Measurements from ENCODE around the gene EMILIN1. TPM values are rescaled to one million over a fixed set of nuclear protein-coding genes. Genes with fewer than 3 reads are reported as not detected.

EMILIN1 gene
- total RNA-seq, 4 donors from 2014 or later, result 6.8 to 18.2 (median 11.3) TPM

DNA sequence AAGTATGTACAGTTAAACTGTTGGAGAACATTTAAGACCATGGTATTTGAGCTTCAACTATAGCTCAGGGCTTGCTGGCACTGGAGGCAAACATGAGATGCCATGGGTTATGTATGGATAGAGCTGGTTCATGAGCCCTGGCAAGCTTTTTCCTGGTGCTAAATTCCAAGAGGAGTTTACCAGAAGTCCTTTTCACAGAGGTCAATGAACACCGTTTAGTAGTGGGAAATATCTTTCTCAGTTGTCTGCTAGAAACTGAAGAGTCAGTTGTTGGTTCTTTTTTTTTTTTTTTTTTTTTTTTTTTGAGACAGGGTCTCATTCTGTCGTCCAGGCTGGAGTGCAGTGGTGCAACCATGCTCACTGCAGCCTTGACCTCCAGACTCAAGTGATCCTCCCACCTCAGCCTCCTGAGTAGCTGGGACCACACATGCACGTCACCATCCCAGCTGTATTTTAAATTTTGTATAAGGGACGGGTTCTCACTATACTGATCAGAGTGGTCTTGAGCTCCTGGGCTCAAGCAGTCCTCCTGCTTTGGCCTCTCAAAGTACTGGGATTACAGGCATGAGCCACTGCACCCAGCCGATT is 9.5 kb downstream of the EMILIN1 start:
- ATAC-seq (no peak), DNase-seq (no peak)
- Histone ChIP-seq H3K27me3 (no peaks in the 10 kb centered on the region), H3K4me1 (peaks cover 13 to 24% of the 10 kb centered on the region in 2 donors), H3K36me3 (no peaks in the 10 kb centered on the region), H3K4me3 (no peak overlapping the region), H3K9me3 (no peaks in the 10 kb centered on the region), H3K27ac (no peak overlapping the region)
- in situ Hi-C loops (cut with MboI; ENCODE audit: low sequenced_read_pairs in 4 of 4), result loop anchor here (5.0 to 10.0 kb wide), 3 partner anchors 53 to 123 kb away; partner anchors contain the start of genes TMEM214 (in 3 of the 4) and MAPRE3 (in 1 of the 4)
- TF ChIP-seq, protein P1, sequence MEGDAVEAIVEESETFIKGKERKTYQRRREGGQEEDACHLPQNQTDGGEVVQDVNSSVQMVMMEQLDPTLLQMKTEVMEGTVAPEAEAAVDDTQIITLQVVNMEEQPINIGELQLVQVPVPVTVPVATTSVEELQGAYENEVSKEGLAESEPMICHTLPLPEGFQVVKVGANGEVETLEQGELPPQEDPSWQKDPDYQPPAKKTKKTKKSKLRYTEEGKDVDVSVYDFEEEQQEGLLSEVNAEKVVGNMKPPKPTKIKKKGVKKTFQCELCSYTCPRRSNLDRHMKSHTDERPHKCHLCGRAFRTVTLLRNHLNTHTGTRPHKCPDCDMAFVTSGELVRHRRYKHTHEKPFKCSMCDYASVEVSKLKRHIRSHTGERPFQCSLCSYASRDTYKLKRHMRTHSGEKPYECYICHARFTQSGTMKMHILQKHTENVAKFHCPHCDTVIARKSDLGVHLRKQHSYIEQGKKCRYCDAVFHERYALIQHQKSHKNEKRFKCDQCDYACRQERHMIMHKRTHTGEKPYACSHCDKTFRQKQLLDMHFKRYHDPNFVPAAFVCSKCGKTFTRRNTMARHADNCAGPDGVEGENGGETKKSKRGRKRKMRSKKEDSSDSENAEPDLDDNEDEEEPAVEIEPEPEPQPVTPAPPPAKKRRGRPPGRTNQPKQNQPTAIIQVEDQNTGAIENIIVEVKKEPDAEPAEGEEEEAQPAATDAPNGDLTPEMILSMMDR (IDR thresholded peaks at IDR 0.05 in 4 of 5, conservative IDR thresholded peaks at IDR 0.05 in 1 of 5), result no peak
- no peak for TF ChIP-seq POLR2A (IDR thresholded peaks at IDR 0.05)
- intact Hi-C loops (cut with DNase I; ENCODE audit: low total_unique reads), result loop anchor here (5.0 to 10.0 kb wide), 2 partner anchors 56 to 287 kb away; partner anchors contain the start of genes EIF2B4, SNX17 and TMEM214

DNA sequence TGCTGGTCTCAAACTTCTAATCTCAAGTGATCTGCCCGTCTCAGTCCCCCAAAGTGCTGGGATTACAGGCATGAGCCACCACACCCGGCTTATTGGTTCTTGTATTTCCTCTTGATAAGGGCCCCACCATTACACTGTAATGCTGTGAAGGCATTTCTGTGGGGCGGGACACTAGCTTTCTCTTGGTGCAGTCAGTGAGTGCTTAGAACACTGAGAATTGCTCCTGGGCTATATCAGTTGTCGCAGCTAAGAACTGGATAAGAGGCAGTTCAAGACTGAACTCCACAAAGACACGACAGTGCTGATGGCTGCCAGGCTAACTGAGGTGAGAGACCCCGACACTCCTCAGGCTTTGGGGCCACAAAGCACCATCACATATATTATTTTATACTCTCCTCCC is 10.2 kb downstream of the EMILIN1 start:
- no peak overlapping the region for H3K4me3 ChIP-seq
- no peaks in the 10 kb centered on the region for H3K36me3 ChIP-seq
- DNase-seq, result no peak
- in situ Hi-C loops (cut with MboI; ENCODE audit: low sequenced_read_pairs in 4 of 4), result loop anchor here (5.0 to 10.0 kb wide), 3 partner anchors 54 to 124 kb away; partner anchors contain the start of genes TMEM214 (in 3 of the 4) and MAPRE3 (in 1 of the 4)
- no peaks in the 10 kb centered on the region for H3K9me3 ChIP-seq
- H3K27ac ChIP-seq, result no peak overlapping the region
- intact Hi-C loops (cut with DNase I; ENCODE audit: low total_unique reads), result loop anchor here (5.0 to 10.0 kb wide), 2 partner anchors 56 to 286 kb away; partner anchors contain the start of genes EIF2B4, SNX17 and TMEM214
- H3K4me1 ChIP-seq, result peaks cover 13 to 22% of the 10 kb centered on the region in 2 donors
- TF ChIP-seq, protein P1 (IDR thresholded peaks at IDR 0.05 in 4 of 5, conservative IDR thresholded peaks at IDR 0.05 in 1 of 5), result no peak
- TF ChIP-seq POLR2A (IDR thresholded peaks at IDR 0.05), result no peak
- ATAC-seq, result no peak
- no peaks in the 10 kb centered on the region for H3K27me3 ChIP-seq

DNA sequence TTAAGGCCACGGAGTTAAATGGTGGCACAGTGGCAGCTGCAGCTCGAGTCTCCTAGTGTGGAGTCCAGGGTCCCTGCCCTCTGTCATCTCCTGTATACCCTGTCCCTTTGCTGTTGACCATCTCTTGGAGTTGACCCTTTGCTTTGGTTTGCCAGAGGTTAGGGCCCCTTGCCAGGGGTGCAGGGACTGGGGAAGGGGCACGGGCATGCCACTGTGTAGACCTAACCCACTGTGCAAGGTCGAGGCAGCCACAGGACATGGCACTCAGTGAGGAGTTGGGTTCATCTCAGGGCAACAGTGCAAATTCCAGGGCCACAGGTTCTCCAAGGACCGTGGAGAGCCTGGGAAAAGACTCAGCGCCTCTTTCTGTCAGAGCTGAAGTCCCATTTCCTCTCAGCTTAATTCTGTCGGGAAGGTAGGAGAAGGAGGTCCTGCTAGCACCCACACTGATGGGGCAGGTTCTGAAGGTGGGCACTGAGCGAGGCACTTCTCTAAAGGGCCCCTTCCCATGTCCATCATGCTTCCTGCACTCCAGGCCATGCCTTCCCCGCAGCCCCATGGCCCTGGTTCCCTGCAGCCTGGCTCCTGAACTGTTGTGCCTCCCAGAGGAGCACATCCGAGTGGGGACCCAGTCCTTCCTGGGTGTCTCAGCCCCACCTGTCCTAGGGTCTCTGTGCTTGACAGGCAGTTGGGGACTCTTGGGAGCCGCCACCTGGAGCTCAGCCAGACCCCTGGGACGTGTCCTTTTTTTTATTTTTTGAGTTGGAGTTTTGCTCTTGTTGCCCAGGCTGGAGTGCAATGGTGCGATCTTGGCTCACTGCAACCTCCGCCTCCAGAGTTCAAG is 10.9 kb downstream of the EMILIN1 start:
- Histone ChIP-seq H3K36me3 (no peaks in the 10 kb centered on the region), H3K9me3 (no peaks in the 10 kb centered on the region), H3K27ac (no peak overlapping the region), H3K4me1 (peaks cover 13 to 17% of the 10 kb centered on the region in 2 donors), H3K27me3 (no peaks in the 10 kb centered on the region), H3K4me3 (no peak overlapping the region)
- intact Hi-C loops (cut with DNase I; ENCODE audit: low total_unique reads), result loop anchor here (5.0 to 10.0 kb wide), 2 partner anchors 57 to 285 kb away; partner anchors contain the start of genes EIF2B4, SNX17 and TMEM214
- no peak for DNase-seq
- ATAC-seq, result no peak
- in situ Hi-C loops (cut with MboI; ENCODE audit: low sequenced_read_pairs in 4 of 4), result loop anchor here (5.0 to 10.0 kb wide), 3 partner anchors 55 to 125 kb away; partner anchors contain the start of genes TMEM214 (in 3 of the 4) and MAPRE3 (in 1 of the 4)
- TF ChIP-seq POLR2A (IDR thresholded peaks at IDR 0.05), result no peak
- TF ChIP-seq, protein P1 (IDR thresholded peaks at IDR 0.05 in 4 of 5, conservative IDR thresholded peaks at IDR 0.05 in 1 of 5), result no peak

DNA sequence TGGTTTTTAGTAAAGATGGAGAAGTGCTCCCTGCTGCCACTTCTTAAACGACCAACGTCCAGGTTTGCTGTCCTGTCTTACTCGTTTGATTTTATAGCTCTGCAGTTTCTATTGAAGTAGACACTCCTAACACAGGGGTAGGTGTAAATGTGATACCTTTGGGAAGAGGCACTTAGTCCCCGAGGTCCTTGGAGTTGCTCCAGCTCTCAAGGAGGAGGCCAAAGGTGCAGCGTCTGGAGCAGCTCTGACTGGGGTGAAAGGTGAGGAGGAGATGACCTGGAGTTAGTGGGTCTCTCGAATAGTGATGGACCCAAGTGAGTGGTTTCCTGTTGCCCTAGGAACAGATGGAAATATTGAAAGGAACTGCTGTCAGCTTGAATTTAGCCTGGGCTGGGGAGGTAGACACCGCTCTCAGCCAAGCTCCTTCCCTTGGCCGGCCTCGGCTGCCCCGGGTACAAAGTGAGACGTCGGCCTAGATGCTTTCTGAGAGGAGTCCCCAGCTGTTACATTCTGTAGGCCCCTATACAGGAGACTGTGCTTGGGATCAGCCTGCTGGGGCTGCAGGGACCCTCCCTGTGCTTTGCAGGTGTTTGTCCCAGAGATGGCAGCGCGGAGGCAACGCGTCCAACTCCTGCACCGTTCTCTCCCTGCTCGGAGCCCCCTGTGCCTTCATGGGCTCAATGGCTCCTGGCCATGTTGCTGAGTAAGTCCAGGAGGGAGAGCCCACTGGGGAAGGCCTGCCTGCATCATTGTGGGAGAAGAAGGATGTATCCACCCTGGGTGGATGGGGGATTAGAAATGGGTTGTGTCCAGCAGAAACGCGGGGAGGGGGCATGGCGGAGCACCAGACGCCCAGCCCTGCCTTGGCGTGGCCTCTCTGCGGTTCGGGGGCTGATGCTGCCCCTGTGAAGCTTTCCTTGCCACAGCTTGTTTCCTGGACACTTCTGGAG is 13.6 kb downstream of the EMILIN1 start:
- Histone ChIP-seq H3K4me1 (peaks cover 12 to 13% of the 10 kb centered on the region in 2 donors), H3K4me3 (no peak overlapping the region), H3K27me3 (no peaks in the 10 kb centered on the region), H3K36me3 (no peaks in the 10 kb centered on the region), H3K9me3 (no peaks in the 10 kb centered on the region), H3K27ac (no peak overlapping the region)
- ATAC-seq (no peak), DNase-seq (no peak)
- TF ChIP-seq, protein P1 (IDR thresholded peaks at IDR 0.05 in 4 of 5, conservative IDR thresholded peaks at IDR 0.05 in 1 of 5), result no peak
- TF ChIP-seq POLR2A (IDR thresholded peaks at IDR 0.05), result no peak
- in situ Hi-C loops (cut with MboI; ENCODE audit: low sequenced_read_pairs in 4 of 4) (loop anchor here in 2 of 4 donors (10.0 kb wide), 1 partner anchor 193 kb away; the partner anchor contains the start of gene TRIM54 (in 2 of the 2)), intact Hi-C loops (cut with DNase I; ENCODE audit: low total_unique reads) (no loop called here)

All from gastrocnemius medialis (tissue), 4 donors.